Neural crest cell (in vitro differentiated cells): Measurements from ENCODE around the gene DISC1. TPM values are rescaled to one million over a fixed set of nuclear protein-coding genes. Genes with fewer than 3 reads are reported as not detected.

Experiments
- DNase-seq: peaks from one replicate; pipeline ENCODE4 v3.0.0; 2021; ENCODE audit warnings: low read depth, mixed read lengths, low spot score
- H3K27ac Mint-ChIP-seq: one replicate; pipeline ENCODE4 v1.8.0; 2021; ENCODE audit warnings: mild to moderate bottlenecking, mixed read lengths; ENCODE audit not compliant: unreplicated experiment
- H3K27me3 Mint-ChIP-seq: 2 replicates; pipeline ENCODE4 v1.8.0; 2021; ENCODE audit warnings: low read depth, mild to moderate bottlenecking, mixed read lengths
- H3K36me3 Mint-ChIP-seq: 2 replicates; pipeline ENCODE4 v1.8.0; 2021; ENCODE audit warnings: low read depth, mild to moderate bottlenecking, mixed read lengths
- H3K4me1 Mint-ChIP-seq: 2 replicates; pipeline ENCODE4 v1.8.0; 2021; ENCODE audit warnings: mixed read lengths
- H3K4me3 Mint-ChIP-seq: one replicate; pipeline ENCODE4 v1.8.0; 2021; ENCODE audit warnings: mild to moderate bottlenecking, mixed read lengths
- H3K9me3 Mint-ChIP-seq: 2 replicates; pipeline ENCODE4 v1.8.0; 2021; ENCODE audit warnings: mixed read lengths
- total RNA-seq: library from RNA; stranded (reverse); gene quantifications from 2 replicates; pipeline ENCODE4 v1.2.1, GENCODE V29; 2021
- TF ChIP-seq, protein P1 (sequence below): fragments of 200-600 bp; sonication (generic); conservative IDR thresholded peaks from 2 replicates; pipeline ENCODE4 v1.5.0; 2021; ENCODE audit warnings: antibody characterized with exemption, mild to moderate bottlenecking

The DISC1 gene
- total RNA-seq, 1 donor from 2014 or later, result 13.7 TPM

DNA sequence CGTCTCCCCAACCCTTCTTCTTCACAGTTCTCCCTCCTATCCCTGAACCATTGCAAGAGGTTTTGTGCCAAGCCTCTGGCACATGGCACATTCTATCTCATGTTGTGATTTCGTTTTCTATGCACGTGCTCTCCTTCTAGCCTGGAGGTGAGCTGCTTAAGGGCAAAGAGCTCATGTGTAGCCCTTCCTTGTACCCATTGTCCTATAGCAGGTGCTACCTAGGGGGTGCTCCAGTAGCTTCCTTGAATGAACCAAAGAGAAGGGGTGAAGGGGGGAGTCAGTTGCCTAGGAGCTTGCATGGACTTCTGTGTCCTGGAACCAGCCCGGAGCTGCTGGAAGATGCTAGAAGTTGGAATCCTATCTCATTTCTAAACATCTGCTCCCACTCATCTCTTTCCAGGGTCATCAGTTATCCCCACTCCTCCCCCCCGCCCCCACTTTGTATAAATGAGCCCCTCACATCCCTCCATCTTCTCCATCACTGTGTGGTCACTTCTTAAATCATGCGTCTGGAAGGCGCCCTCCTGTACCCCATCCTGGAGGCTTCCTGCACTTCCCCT, 535 bp upstream of the DISC1 start:
- peaks cover 2% of the 10 kb centered on the region for H3K27me3 Mint-ChIP-seq
- TF ChIP-seq, protein P1, sequence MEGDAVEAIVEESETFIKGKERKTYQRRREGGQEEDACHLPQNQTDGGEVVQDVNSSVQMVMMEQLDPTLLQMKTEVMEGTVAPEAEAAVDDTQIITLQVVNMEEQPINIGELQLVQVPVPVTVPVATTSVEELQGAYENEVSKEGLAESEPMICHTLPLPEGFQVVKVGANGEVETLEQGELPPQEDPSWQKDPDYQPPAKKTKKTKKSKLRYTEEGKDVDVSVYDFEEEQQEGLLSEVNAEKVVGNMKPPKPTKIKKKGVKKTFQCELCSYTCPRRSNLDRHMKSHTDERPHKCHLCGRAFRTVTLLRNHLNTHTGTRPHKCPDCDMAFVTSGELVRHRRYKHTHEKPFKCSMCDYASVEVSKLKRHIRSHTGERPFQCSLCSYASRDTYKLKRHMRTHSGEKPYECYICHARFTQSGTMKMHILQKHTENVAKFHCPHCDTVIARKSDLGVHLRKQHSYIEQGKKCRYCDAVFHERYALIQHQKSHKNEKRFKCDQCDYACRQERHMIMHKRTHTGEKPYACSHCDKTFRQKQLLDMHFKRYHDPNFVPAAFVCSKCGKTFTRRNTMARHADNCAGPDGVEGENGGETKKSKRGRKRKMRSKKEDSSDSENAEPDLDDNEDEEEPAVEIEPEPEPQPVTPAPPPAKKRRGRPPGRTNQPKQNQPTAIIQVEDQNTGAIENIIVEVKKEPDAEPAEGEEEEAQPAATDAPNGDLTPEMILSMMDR, result no peak
- H3K27ac Mint-ChIP-seq, result peak overlapping the region; percentile 96
- DNase-seq, result no peak
- H3K4me1 Mint-ChIP-seq, result peaks cover 37% of the 10 kb centered on the region
- H3K9me3 Mint-ChIP-seq, result peaks cover 4% of the 10 kb centered on the region
- H3K4me3 Mint-ChIP-seq, result peak overlapping the region; percentile 96
- no peaks in the 10 kb centered on the region for H3K36me3 Mint-ChIP-seq

DNA sequence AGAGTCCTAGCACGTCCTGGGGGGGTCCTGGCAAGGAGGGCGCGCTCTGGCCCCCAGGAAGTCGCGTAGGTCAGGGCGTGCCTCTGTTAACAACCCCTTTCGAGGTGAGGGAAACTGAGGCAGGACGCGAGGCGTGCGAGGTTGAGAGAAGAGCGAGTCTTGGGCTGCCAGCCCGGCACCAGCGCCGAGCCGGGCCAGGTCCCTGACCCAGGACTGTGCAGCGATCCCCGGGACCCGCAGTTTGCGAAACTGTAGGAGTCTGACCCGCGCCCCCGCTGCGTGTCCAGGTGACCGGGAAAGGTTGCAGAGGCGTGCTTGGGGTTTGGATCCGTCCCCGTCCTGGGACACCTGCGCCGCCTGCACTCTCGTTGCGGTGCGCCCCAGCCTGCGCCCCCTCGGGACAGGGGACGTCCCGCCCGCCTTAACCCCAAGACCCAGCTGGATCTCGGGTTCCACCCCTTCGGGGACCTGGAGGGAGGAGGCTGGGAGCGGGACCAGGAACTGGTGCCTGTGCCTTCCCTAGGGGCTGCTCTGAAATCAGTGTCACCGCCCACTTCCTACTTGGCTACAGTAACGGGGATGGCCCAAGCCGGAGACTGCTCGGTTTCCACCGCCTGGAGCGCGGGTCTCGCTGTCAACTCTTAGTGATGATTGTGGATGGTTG, 493 bp downstream of the DISC1 start:
- H3K27me3 Mint-ChIP-seq, result peaks cover 2% of the 10 kb centered on the region
- peaks cover 38% of the 10 kb centered on the region for H3K4me1 Mint-ChIP-seq
- H3K36me3 Mint-ChIP-seq, result no peaks in the 10 kb centered on the region
- peak; percentile 41 for DNase-seq
- H3K4me3 Mint-ChIP-seq, result peak overlapping the region; percentile 87
- TF ChIP-seq, protein P1, result no peak
- peak overlapping the region; percentile 53 for H3K27ac Mint-ChIP-seq
- peaks cover 4% of the 10 kb centered on the region for H3K9me3 Mint-ChIP-seq

DNA sequence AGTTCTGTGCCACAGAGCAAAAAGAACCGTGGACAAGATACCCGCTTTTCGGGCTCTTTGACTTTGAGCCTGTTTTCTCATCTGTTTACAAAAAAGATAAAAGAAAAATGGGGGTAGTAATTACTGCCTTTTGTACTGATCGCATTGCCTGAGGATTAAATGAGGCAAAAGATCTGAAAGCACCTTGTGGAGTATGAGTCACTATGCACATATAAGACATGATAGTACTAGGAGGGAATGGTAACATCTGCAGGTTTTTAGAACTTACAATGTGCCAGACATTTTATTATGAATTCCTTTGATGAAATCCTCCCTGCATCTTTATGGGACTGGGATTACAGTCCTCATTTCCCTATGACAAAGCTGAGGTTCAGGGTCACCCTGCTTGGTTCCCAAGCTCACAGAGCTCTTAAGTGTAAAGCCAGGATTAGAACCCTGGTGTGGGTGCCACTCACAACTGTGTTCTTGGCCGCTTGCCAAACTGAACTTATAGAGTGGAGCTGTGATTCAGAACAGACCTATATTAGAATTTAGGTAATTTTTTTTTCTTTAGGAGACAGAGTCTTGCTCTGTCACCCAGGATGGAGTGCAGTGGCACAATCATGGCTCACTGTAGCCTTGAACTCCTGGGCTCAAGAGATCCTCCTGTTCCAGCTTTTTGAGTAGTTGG, 1.8 kb downstream of the DISC1 start:
- H3K4me1 Mint-ChIP-seq, result peaks cover 33% of the 10 kb centered on the region
- peak overlapping the region; percentile 87 for H3K4me3 Mint-ChIP-seq
- peaks cover 2% of the 10 kb centered on the region for H3K27me3 Mint-ChIP-seq
- DNase-seq, result no peak
- H3K9me3 Mint-ChIP-seq, result no peaks in the 10 kb centered on the region
- TF ChIP-seq, protein P1, result no peak
- no peak overlapping the region for H3K27ac Mint-ChIP-seq
- no peaks in the 10 kb centered on the region for H3K36me3 Mint-ChIP-seq

DNA sequence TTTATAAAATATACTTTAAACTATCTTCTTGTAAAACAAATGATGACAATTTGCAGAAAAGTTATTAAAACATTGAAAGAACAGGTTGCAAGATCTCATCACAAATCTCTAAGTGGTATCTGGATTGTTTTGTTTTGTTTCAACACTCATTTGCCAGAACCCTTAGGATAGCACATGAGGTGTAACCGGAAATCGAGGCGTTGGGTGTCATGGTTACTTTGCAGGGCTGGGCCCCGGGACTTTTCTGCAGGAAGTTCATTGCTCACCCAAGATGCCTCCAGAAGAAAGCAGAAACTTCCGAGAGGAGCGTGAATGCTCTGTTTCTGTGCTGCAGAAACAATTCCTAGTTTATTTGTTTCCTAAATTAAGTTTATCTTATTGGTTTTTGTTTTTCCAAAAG, 2.5 kb downstream of the DISC1 start:
- Mint-ChIP-seq H3K27me3 (peaks cover 2% of the 10 kb centered on the region), H3K27ac (peak overlapping the region; percentile 65), H3K4me1 (peaks cover 31% of the 10 kb centered on the region), H3K9me3 (no peaks in the 10 kb centered on the region), H3K36me3 (no peaks in the 10 kb centered on the region), H3K4me3 (peak overlapping the region; percentile 56)
- TF ChIP-seq, protein P1, result no peak
- DNase-seq, result no peak

DNA sequence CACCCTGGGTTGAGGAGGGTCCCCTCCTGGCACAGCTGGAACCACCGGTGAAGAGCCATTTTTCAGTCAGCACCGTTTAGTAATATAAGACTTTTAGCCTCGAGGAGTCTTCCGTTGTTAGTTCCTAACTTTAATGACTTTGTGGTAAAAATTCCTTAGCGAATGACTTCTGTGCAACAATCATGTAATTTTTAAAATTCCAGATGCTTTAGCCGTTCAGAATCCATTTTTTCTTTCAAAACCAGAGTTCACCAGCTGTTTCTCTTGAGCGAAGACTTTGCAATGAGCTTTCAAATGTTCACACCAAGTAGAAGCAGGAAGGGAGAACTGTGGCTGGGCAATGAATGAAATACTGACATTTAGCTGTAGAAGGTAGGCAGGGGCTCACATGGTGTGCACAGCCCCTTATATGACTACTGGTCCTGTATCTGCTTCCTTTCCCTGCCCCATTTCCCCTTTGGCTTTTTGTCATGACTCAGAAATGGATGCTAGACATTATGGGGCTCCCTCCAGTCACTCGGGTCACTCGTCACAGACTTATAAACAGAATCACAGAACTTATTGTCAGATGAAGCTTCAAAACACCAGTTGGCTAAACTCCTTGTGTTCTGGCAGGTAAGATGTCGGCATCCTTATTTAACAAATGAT, 4.1 kb downstream of the DISC1 start:
- H3K36me3 Mint-ChIP-seq, result no peaks in the 10 kb centered on the region
- TF ChIP-seq, protein P1, result no peak
- no peaks in the 10 kb centered on the region for H3K27me3 Mint-ChIP-seq
- no peak for DNase-seq
- H3K9me3 Mint-ChIP-seq, result no peaks in the 10 kb centered on the region
- no peak overlapping the region for H3K4me3 Mint-ChIP-seq
- H3K27ac Mint-ChIP-seq, result no peak overlapping the region
- peaks cover 38% of the 10 kb centered on the region for H3K4me1 Mint-ChIP-seq
